Memory B cell (primary cell): Measurements from ENCODE around the gene ZSWIM8.
A peak's percentile ranks its signal among the peaks of the same experiment; 100 is the strongest.

ENCODE experiments used
- ATAC-seq: fragments of 150-1000 bp; cut with Tn5 transposase; 2 replicates; pipeline ENCODE4 v1.10.0; 2021; ENCODE audit warnings: low read depth, mild to moderate bottlenecking, moderate library complexity
- DNase-seq, 2 donors: peaks; one replicate each; pipeline ENCODE4 v3.0.0; 2022; ENCODE audit warnings: low spot score in 2 of 2
- H3K27ac Mint-ChIP-seq: one replicate; pipeline ENCODE4 v1.8.0; 2022; ENCODE audit warnings: mild to moderate bottlenecking, moderate library complexity, mixed read lengths
- H3K27me3 Mint-ChIP-seq: one replicate; pipeline ENCODE4 v1.8.0; 2022; ENCODE audit warnings: mixed read lengths
- H3K36me3 Mint-ChIP-seq: one replicate; pipeline ENCODE4 v1.8.0; 2022; ENCODE audit warnings: mild to moderate bottlenecking, mixed read lengths
- H3K4me1 Mint-ChIP-seq: one replicate; pipeline ENCODE4 v1.8.0; 2022; ENCODE audit warnings: mixed read lengths
- H3K4me3 Mint-ChIP-seq: one replicate; pipeline ENCODE4 v1.8.0; 2022; ENCODE audit warnings: mild to moderate bottlenecking, moderate library complexity, mixed read lengths
- H3K9me3 Mint-ChIP-seq: one replicate; pipeline ENCODE4 v1.8.0; 2022; ENCODE audit warnings: mixed read lengths

The ZSWIM8 gene

DNA sequence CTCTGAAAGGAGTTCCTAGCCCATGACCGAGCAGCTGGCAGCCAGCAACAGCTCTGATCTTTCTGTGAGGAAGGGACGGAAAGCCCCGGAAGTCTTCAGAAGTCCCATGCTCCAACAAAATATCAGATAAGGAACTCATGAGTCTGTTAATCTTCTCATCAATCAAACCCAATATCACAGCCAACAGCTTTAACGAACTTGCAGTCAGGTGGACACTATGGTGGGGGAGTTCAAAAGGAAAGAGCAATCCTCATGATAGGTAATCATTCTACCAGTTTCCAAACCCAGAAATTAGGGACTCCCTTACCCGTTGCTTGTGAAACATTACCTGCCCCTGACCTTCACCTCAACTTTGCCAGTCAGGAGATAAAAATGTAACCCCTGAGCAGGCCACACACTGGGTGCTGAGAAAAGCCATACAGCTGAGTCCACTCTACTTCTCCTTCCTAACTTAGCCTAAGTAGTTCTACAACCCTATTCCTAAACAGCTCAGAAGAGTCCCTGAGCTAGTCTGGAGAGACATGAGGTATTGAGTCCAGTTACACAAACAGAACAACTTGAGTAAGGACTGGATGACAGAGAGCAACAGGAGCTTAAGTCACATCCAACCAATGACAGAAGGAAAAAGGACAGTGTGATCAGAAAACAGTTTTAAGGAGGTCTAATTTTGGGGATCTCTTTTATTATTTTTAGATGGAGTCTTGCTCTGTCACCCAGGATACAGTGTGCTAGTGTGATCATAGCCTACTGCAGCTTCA is 23.8 kb downstream of the ZSWIM8 start:
- H3K9me3 Mint-ChIP-seq, result no peaks in the 10 kb centered on the region
- ATAC-seq, result no peak
- no peak overlapping the region for H3K27ac Mint-ChIP-seq
- peaks cover 27% of the 10 kb centered on the region for H3K36me3 Mint-ChIP-seq
- no peak for DNase-seq
- no peaks in the 10 kb centered on the region for H3K27me3 Mint-ChIP-seq
- H3K4me1 Mint-ChIP-seq, result peaks cover 23% of the 10 kb centered on the region
- H3K4me3 Mint-ChIP-seq, result peak overlapping the region; percentile 55

DNA sequence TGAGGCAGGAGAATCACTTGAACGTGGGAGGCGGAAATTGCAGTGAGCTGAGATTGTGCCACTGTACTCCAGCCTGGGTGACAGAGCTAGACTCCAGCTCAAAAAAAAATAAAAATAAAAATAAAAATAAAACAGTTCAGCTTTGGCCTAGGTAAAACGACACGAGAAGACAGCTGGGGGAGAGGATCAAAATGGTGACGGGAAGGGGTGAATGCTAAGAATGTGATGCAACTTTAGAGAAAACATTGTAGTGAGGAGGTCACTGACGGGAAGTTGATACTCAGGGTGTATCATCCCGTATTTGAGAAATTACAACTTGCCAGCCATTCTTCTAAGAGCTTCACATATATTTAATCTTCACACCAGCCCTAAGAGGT is 24.9 kb downstream of the ZSWIM8 start:
- Mint-ChIP-seq H3K4me1 (peaks cover 23% of the 10 kb centered on the region), H3K4me3 (peak overlapping the region; percentile 87), H3K27ac (peak overlapping the region; percentile 77), H3K36me3 (peaks cover 27% of the 10 kb centered on the region), H3K9me3 (no peaks in the 10 kb centered on the region), H3K27me3 (no peaks in the 10 kb centered on the region)
- ATAC-seq (no peak), DNase-seq (no peak)

DNA sequence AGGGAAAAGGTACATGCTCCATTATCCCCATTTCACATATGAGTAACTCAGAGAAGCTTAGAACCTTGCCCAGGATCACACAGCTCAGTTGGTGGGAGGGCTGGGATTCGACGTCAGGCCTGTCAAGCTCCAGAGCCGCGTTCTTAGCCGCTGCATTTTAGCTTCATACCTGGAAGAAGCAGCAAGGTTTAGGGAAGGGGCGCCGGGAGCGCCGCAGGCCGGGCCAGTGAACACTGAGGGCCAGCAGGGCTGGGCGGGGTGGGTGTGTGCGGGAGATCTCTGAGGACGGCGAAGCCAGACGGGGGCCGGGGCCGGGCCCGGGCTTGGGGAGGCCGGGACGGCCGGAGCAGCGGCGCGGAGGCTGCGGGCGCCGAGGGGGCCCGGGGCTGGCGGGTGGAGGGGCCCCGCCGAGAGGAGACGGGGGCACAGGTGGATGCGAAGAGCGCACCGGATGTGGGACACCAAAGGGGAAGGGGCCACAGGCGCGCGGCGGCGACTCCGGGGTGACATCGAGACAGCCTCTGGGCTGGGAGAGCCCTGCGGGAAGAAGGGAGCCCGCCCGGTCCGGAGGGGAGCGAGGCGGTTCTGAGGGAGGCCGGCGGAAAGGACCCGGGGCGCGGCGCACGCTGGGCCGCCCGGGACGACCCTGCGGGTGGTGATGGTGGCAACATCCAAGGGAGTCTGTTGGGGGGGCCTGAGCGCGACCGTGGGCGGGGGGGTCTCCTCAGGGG is 25.5 kb downstream of the ZSWIM8 start:
- peaks cover 27% of the 10 kb centered on the region for H3K36me3 Mint-ChIP-seq
- ATAC-seq (peak; percentile 21), DNase-seq (no peak)
- no peaks in the 10 kb centered on the region for H3K27me3 Mint-ChIP-seq
- peaks cover 21% of the 10 kb centered on the region for H3K4me1 Mint-ChIP-seq
- H3K4me3 Mint-ChIP-seq, result peak overlapping the region; percentile 87
- no peaks in the 10 kb centered on the region for H3K9me3 Mint-ChIP-seq
- peak overlapping the region; percentile 77 for H3K27ac Mint-ChIP-seq

DNA sequence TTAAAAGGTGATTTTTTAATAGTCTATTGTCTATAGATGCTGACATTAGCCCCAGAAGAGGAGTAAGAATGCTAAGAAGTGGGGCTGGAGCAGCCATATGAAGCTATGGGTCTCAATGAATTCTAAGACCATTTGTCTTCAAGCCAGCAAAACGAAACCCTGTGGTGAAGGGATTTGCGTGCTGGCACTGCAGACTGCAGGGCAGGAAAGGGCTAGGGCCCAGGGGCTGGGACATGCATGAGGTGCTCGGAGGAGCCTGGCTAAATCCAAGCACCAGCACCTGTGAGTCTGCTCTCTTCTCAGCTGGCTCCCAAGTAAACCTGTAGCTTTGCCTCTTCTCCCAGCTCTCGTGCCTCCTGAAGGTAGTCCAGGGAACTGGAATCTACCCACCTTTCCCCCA is 27.3 kb downstream of the ZSWIM8 start:
- DNase-seq (no peak), ATAC-seq (no peak)
- Mint-ChIP-seq H3K36me3 (peaks cover 22% of the 10 kb centered on the region), H3K4me1 (peaks cover 15% of the 10 kb centered on the region), H3K9me3 (no peaks in the 10 kb centered on the region), H3K4me3 (peak overlapping the region; percentile 46), H3K27ac (peak overlapping the region; percentile 47), H3K27me3 (no peaks in the 10 kb centered on the region)

DNA sequence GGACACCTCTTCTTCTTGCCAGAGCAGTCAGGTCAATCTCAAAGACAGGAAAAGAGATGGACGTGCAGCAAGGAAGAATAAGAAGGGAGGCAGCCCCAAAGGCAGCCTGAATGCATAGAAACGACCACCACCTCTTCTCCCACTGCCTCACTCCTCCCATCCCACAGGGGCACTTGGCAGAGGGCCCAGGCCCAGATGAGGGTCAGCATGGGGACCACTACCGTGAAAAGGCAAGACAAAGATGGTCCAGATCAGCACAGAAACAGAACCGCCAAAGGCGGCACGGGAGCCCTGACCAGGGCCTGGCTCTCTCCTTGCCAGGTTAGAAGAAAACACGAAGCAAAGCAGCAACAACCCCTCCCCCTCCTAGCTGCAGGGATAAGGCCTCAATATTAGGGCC is 27.9 kb downstream of the ZSWIM8 start:
- H3K4me1 Mint-ChIP-seq, result peaks cover 15% of the 10 kb centered on the region
- ATAC-seq (no peak), DNase-seq (no peak)
- H3K27me3 Mint-ChIP-seq, result no peaks in the 10 kb centered on the region
- no peaks in the 10 kb centered on the region for H3K9me3 Mint-ChIP-seq
- H3K36me3 Mint-ChIP-seq, result peaks cover 22% of the 10 kb centered on the region
- no peak overlapping the region for H3K27ac Mint-ChIP-seq
- H3K4me3 Mint-ChIP-seq, result no peak overlapping the region

DNA sequence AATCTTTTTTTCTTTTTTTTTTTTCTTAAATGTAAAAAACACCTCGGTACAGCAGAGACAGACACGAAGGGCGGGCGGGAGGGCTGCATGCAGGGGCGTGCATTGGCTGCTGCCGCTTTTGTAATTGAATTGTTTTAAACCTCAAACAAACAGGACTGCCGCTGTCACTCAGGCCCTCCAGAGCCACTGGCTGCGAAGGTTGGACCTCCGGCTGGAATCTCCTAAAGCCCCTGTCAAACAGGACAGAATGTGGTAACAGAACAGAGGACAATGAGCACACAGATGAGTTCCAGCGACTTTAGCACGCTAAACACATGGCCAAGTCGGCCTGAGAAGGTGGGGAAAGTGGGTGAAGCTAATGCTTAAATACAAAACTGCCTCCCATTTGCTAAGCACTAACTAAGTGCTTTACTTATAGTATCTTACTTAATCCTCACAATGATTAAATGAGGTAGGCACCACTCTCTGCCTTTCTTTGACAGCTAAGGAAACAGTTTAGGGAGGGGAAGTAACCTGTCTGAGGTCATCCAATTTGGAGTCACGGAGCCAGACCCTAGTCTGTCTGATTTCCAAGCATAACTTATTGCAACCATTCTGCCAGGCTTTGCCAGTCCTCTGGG is 29.0 kb downstream of the ZSWIM8 start:
- DNase-seq (no peak), ATAC-seq (no peak)
- Mint-ChIP-seq H3K4me1 (peaks cover 9% of the 10 kb centered on the region), H3K9me3 (no peaks in the 10 kb centered on the region), H3K36me3 (peaks cover 19% of the 10 kb centered on the region), H3K27me3 (no peaks in the 10 kb centered on the region), H3K4me3 (no peak overlapping the region), H3K27ac (peak overlapping the region; percentile 75)

DNA sequence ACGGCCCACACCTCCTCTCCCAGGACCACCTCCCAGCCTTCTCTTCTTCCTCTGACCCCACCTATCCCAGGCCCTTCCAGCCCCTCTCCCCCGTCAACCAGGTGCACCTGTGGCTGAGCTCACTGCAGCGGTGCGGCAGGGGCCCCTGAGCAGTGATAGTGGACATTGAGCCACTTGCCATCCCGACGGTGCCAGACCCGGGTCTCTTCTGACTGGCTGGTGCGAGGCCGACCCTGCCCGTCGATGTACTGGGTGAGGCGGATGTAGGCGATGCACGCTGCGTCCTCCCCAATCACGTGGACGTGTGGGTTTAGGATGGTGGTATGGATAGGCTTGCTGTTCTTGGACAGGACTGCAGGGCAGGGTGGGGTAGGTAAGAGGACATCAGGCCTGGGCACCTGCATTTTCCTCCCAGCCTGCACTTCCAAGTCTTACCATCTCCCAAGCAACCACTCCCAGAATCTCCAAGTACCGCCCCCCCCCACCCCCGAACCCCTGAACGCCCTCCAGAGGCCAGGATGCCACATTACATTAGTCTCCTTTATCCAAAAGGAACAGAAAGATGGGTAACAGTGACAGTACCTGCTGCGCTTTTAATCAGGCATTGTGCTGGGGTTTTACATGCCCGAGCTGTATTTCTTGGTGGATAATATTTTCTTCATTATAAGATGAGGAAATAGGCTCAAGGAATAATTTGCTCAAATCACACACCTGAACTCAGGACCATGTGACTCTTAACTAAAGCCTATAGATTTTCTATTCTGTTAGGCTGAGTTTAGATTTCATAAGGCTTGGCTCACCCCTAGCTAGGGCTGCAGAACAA is 29.7 kb downstream of the ZSWIM8 start:
- Mint-ChIP-seq H3K36me3 (peaks cover 18% of the 10 kb centered on the region), H3K9me3 (no peaks in the 10 kb centered on the region), H3K27me3 (no peaks in the 10 kb centered on the region), H3K4me3 (no peak overlapping the region), H3K27ac (peak overlapping the region; percentile 75), H3K4me1 (peaks cover 4% of the 10 kb centered on the region)
- DNase-seq (no peak), ATAC-seq (no peak)

DNA sequence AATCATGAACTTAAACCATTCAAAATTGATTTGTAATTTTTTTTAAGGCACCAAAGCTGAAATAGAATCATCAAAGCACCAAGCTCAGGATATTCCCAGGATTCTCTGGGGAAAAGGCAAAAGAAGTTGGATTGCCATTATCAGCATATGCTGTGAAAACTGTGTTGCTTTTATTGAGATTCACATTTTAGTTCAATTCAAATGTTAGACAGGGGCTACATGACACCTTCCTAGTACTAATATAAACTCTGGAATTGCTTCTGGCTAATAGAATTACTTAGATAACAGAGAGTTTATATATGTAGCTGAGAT is 30.3 kb downstream of the ZSWIM8 start:
- Mint-ChIP-seq H3K9me3 (no peaks in the 10 kb centered on the region), H3K27ac (no peak overlapping the region)
- no peak for DNase-seq

DNA sequence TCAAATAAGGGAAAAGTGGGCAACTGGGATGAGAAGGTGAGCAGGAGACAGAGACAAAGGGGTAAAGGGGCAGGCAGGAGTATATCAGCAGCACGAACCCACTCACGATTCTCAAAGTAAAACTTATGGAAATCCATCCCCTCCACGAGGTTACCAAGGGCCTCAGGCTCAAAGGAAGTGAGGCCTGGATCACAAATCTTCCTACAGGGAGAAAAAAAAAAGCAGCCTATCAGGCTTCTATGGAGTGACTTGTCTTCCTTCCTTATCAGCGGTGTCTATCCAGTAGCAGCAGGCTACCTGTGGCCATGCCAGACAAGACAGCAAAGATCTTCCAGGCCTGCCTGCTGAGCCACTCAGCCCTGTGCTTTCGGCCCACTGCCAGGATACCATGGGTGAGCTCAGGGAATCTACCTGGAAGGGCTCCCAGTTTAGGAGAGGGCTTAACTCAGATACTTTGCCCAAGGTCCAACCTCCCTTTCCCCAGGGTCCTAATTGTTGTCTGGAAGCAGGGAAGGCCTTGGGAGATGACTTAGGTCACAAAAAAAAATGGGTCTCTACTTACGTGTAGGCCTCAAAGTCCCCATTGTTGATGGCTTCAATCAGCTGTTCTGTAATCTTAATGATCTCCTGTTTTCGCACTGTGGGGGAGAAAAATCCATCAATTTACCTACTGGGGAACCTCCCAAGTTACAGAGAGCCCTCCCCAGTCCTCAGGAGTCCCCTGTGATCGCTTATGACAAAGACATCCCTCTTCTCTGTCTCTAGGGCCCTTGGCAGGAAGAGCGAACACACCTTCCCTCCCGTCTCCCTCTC is 31.7 kb downstream of the ZSWIM8 start:
- Mint-ChIP-seq H3K4me1 (no peaks in the 10 kb centered on the region), H3K9me3 (no peaks in the 10 kb centered on the region), H3K36me3 (peaks cover 21% of the 10 kb centered on the region), H3K27me3 (no peaks in the 10 kb centered on the region), H3K27ac (no peak overlapping the region), H3K4me3 (no peak overlapping the region)
- no peak for ATAC-seq
- DNase-seq, result no peak

More for the DNA sequence above, 30.3 kb downstream of the ZSWIM8 start:
- Mint-ChIP-seq H3K27me3 (no peaks in the 10 kb centered on the region), H3K36me3 (peaks cover 17% of the 10 kb centered on the region), H3K4me3 (no peak overlapping the region), H3K4me1 (peaks cover under 1% of the 10 kb centered on the region)
- ATAC-seq, result no peak

DNA sequence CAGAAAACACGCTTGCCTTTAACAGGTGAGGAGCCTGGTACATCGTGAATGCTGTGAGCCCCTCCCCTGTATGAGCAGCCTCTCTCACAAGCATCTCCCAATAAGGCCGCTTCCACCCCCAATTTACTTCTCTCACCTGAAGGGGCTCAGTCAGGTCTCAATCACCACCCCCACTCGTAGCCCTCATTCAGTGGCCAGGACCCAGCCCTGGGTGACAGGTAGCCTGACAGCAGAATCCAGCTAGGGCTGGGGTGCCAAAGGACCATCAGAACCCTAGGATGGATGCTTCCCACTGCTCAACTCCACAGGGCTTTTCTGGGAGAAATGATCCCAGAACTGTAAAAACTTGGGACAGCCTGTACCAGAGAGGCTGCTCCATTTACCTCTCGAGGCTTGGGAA is 32.4 kb downstream of the ZSWIM8 start:
- Mint-ChIP-seq H3K9me3 (no peaks in the 10 kb centered on the region), H3K4me3 (no peak overlapping the region), H3K27ac (no peak overlapping the region), H3K36me3 (peaks cover 26% of the 10 kb centered on the region), H3K27me3 (no peaks in the 10 kb centered on the region), H3K4me1 (no peaks in the 10 kb centered on the region)
- no peak for ATAC-seq
- DNase-seq, result no peak

DNA sequence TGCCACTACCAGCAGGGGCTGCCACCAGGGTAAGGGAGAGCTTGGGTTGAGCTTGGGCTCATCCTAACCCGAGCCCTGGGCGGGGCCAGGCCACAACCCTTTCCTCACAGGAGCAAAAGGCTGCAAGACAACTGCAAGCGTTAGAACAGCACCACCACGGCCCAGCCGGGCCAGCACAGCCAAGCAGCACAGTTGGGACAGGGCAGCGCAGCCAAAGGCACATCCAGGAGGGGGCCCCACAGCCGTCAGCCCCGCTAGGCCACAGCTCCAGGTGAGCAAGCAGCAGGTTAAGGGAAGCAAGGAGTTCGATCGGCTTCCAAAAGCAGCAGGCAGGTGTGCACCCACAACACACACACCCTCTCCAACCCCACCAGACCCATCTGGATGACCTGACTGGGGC is 33.0 kb downstream of the ZSWIM8 start:
- Mint-ChIP-seq H3K27me3 (no peaks in the 10 kb centered on the region), H3K36me3 (peaks cover 22% of the 10 kb centered on the region), H3K4me3 (no peak overlapping the region), H3K9me3 (no peaks in the 10 kb centered on the region), H3K4me1 (no peaks in the 10 kb centered on the region), H3K27ac (no peak overlapping the region)
- no peak for DNase-seq
- no peak for ATAC-seq

DNA sequence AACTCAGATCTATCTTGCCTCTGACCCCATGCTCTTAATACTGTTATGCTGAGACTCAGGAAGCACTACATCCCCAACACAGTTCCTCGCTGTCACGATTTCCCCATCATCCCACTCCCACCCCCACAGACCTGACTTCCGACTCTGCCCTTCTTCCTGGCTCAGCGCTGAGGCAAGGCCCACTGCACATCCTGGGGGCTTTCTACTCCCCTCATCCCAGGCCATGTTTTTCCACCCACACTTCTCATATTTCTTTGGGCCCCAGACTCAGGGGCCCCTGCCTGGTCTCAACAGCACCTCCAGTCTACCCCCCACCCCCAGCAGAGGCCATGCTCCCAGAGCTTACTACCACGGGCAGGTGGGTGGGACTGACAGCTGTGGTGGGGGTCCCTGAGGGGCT is 33.7 kb downstream of the ZSWIM8 start:
- ATAC-seq, result no peak
- no peak overlapping the region for H3K4me3 Mint-ChIP-seq
- H3K27me3 Mint-ChIP-seq, result no peaks in the 10 kb centered on the region
- H3K9me3 Mint-ChIP-seq, result no peaks in the 10 kb centered on the region
- no peaks in the 10 kb centered on the region for H3K4me1 Mint-ChIP-seq
- no peak for DNase-seq
- H3K36me3 Mint-ChIP-seq, result peaks cover 18% of the 10 kb centered on the region
- H3K27ac Mint-ChIP-seq, result no peak overlapping the region

DNA sequence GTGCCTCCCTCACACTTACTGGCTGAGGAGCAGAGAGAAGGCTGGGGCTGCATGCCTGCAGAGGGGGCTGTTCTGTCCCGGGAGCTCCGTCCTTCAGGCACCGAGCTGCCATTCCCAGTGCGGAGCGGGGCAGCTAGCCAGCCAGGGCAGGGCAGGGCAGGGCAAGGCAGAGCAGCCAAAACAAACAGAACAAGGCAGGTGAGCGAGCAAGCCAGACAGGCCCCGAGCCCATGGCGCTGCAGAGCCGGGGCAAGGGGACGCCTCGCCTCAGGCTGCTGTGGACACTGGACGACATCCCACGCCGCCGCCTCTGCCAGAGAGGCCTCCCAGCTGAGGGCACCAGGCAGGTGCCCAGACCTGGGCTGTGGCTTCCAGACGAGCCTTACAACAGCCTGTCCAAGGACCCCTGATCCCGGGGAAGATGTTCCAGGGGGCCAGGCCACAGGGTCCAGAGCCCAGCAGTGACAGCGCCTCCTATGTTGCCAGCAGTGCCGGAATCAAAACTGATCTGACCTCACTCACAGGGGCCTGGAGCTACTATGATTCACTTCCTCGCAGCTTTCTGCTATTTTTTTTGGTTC is 34.2 kb downstream of the ZSWIM8 start:
- H3K27me3 Mint-ChIP-seq, result no peaks in the 10 kb centered on the region
- H3K9me3 Mint-ChIP-seq, result no peaks in the 10 kb centered on the region
- no peak overlapping the region for H3K27ac Mint-ChIP-seq
- no peak for ATAC-seq
- H3K4me1 Mint-ChIP-seq, result no peaks in the 10 kb centered on the region
- peaks cover 18% of the 10 kb centered on the region for H3K36me3 Mint-ChIP-seq
- no peak for DNase-seq
- no peak overlapping the region for H3K4me3 Mint-ChIP-seq
